Motor neuron (in vitro differentiated cells): ENCODE results near the gene PTPRD. TPM values are rescaled to one million over a fixed set of nuclear protein-coding genes. Genes with fewer than 3 reads are reported as not detected.

Experiments used
- ATAC-seq, 8 experiments: fragments of 200-7000 bp; cut with Tn5 transposase; replicated peaks in 6 of 8; 2 replicates each; pipeline ENCODE4 v1.8.0; 2021; ENCODE audit warnings: mild to moderate bottlenecking in 8 of 8, moderate library complexity in 8 of 8
- H3K27ac ChIP-seq, 2 donors: fragments of 250-450 bp; sonication (Bioruptor Pico); 2 replicates each; pipeline ENCODE4 v1.9.0; 2021; ENCODE audit warnings: antibody characterized with exemption in 2 of 2, mild to moderate bottlenecking in 2 of 2, moderate library complexity in 1 of 2
- H3K4me1 ChIP-seq, 2 donors: fragments of 250-450 bp; sonication (Bioruptor Pico); replicated peaks in 1 of 2; 2 replicates each; pipeline ENCODE4 v1.6.1; 2021; ENCODE audit warnings: antibody characterized with exemption in 2 of 2, mild to moderate bottlenecking in 2 of 2, moderate library complexity in 1 of 2
- H3K4me3 ChIP-seq, 5 donors: fragments of 250-450 bp; sonication (Bioruptor Pico); 2 replicates each; pipeline ENCODE4 v1.9.0; 2021; ENCODE audit warnings: antibody characterized with exemption in 5 of 5, mild to moderate bottlenecking in 5 of 5, moderate library complexity in 4 of 5
- WGBS, 10 experiments: fragments of 450-650 bp; shearing (Covaris generic); methylation state at CpG; one replicate each; pipeline ENCODE4 v1.0.0; 2022; 5-methylcytosine and 5-hydroxymethylcytosine counted together
- in situ Hi-C, 9 experiments: fragments of 400-800 bp; cut with MboI; loops; one replicate each; pipeline ENCODE4 v1.15.0; 2021; ENCODE audit warnings: low sequenced_read_pairs in 9 of 9, low pct_unique_long_range_greater_than_20kb in 2 of 9; ENCODE audit not compliant: unreplicated experiment in 9 of 9
- total RNA-seq, 8 experiments: library from RNA; unstranded; fragments of 300-600 nt; gene quantifications; 2 replicates each; pipeline versions ENCODE4 v1.2.3 to v1.2.4, GENCODE V29; 2022

Gene PTPRD
- total RNA-seq, 8 experiments from 2014 or later: 0.15 to 175 (median 72.8) TPM

DNA sequence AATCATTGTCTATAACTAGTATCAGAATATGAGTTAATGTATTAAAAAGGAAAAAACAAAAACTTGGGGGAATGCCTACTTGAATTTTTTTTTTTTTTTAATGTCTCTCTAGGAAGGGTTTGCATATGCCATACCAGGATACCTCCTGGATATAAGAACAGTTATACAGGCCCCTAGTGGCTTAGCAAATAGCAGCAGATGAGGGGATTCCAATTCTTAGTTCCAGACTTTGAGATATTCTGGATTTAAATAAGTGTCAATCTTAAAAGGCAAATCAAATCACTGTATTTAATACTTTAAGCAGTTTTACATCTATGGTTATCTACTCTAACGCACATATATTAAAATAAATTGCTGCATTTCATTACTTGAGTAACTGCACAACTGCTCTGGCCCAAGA lies 1757.8 kb downstream of the PTPRD start:
- 0 to 27% (median 0%) methylated on average over 1 of the region's 1 CpG; no CpG with 5 or more reads in 1 of the 10 experiments for WGBS, 10 experiments
- peak overlapping the region; percentile 79 to 99 (median 87) for H3K4me3 ChIP-seq
- H3K4me1 ChIP-seq: peaks cover 47 to 51% of the 10 kb centered on the region in 2 donors
- peak in 3 of 8 experiments; percentile 10 to 30 (median 19) for ATAC-seq
- no peak overlapping the region for H3K27ac ChIP-seq
- in situ Hi-C loops: no loop called here

DNA sequence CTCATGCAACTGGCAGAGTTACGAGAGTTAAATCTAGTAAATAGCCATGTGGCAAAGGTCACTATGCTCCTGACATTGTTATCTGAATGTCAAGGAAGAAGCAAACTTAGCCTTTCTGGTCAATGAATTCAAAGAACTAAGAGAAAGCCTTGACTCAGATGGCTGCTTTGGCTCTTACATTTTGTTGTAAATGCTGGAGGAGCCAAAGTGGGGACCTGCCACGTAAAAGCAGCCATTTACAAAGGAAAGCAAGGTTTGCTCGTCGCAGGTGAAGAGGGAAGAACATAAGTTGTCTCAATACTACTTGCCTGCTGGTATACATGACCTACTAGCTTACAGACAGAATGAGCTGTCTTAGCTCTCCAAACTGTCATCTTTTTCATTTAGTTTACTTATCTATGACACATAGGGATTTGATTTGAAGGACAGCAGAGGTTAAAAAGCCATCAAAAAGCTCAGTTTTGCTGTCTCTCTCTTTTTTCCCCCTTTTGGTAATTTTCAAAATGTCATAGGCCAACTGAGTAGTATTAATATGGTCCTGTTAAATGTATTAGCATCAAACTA lies 1760.4 kb downstream of the PTPRD start:
- in situ Hi-C loops: no loop called here
- peaks cover 35 to 47% of the 10 kb centered on the region in 2 donors for H3K4me1 ChIP-seq
- no peak for ATAC-seq
- H3K27ac ChIP-seq: no peak overlapping the region
- 0 to 54% (median 20%) methylated on average over 3 to 4 of the region's 4 CpGs for WGBS, 10 experiments
- peak overlapping the region in 4 of 5 donors; percentile 0 to 87 (median 2) for H3K4me3 ChIP-seq

DNA sequence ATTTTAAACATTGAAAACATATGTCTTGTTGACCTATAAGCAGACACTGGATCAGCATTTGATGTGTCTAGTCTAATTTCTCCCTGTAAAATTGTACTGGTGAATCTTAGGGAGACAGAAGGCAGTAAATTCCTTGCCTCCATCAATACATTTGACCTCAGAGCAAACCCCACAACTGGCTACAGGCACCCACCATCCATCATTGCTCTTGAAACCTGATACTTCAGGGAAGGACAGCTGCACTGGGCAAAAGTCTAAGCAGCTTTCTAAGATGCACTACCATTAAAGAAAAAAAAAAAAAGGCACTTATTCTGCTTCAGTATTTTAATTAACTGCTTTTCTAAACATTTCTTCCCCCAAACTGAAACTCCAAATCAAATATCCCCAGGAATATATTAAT lies 1761.9 kb downstream of the PTPRD start:
- in situ Hi-C loops: no loop called here
- Histone ChIP-seq H3K4me1 (peaks cover 35 to 53% of the 10 kb centered on the region in 2 donors), H3K4me3 (no peak overlapping the region), H3K27ac (no peak overlapping the region)
- ATAC-seq: peak in 5 of 8 experiments; percentile 24 to 80 (median 67)

DNA sequence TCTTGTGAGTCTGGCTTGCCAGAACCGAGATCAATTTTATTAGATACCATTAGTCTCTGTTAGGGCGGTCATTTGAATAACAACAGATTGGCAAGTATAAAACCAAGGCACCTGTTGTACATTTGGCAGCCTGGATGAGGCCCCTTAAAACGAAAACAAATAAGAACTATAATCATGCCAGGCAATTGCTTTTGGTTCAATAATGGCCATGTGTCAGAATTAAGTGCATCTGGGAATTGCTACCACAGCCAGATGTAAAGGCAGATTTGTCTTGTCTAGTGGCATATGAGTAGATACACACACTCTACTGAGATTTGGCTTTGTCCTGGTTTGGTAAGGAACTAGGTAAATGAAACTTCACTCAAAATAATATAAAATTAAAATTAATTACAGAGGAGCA lies 1767.0 kb downstream of the PTPRD start:
- in situ Hi-C loops: no loop called here
- Histone ChIP-seq H3K27ac (no peak overlapping the region), H3K4me1 (peaks cover 13 to 39% of the 10 kb centered on the region in 2 donors), H3K4me3 (no peak overlapping the region)
- 8 to 67% (median 46%) methylated on average over 2 to 3 of the region's 3 CpGs; no CpG with 5 or more reads in 2 of the 10 experiments for WGBS, 10 experiments
- ATAC-seq: no peak

DNA sequence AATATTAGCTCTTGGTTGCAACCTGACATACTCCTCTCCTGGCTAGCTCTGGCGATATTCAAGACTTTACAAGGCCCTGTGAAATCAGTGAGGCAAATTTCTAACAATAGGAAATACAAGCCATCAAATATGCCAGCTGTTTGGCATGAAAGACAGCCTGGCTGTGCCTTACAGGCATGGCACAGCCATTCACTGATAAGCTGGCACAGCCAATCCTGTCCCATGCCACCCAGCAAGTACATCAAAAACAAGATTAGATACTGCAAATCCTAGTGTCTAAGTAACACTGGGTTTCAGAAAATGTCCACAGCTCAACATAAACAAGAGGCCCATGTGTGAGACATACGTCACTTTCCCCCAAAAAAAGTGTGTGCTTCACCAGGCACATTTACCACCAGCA lies 1767.4 kb downstream of the PTPRD start:
- WGBS, 10 experiments: 0 to 53% (median 40%) methylated on average over 1 to 2 of the region's 2 CpGs; no CpG with 5 or more reads in 1 of the 10 experiments
- no peak overlapping the region for H3K4me3 ChIP-seq
- no peak for ATAC-seq
- H3K27ac ChIP-seq: no peak overlapping the region
- in situ Hi-C loops: no loop called here
- H3K4me1 ChIP-seq: peaks cover 10 to 37% of the 10 kb centered on the region in 2 donors

DNA sequence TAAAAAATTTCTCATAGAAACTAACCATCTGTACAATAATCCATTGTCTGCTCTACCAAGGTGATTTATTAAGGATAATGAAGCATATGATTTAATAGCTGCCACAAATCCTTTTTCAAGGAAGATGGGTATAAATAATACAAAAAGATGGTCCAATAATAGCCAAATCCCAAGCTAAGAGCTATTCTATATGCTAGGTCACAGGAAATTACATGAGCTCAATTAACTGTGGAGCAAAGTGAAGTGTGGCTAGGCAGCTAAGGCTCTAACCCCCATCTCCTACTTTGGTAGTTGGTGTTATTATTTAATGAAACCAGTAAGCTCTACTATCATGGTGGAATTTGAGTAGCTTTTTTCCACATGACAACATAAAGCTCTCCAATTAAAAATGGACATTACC lies 1768.3 kb downstream of the PTPRD start:
- in situ Hi-C loops: no loop called here
- H3K27ac ChIP-seq: no peak overlapping the region
- no peak overlapping the region for H3K4me3 ChIP-seq
- peaks cover 10 to 32% of the 10 kb centered on the region in 2 donors for H3K4me1 ChIP-seq
- ATAC-seq: peak in 5 of 8 experiments; percentile 15 to 75 (median 72)

DNA sequence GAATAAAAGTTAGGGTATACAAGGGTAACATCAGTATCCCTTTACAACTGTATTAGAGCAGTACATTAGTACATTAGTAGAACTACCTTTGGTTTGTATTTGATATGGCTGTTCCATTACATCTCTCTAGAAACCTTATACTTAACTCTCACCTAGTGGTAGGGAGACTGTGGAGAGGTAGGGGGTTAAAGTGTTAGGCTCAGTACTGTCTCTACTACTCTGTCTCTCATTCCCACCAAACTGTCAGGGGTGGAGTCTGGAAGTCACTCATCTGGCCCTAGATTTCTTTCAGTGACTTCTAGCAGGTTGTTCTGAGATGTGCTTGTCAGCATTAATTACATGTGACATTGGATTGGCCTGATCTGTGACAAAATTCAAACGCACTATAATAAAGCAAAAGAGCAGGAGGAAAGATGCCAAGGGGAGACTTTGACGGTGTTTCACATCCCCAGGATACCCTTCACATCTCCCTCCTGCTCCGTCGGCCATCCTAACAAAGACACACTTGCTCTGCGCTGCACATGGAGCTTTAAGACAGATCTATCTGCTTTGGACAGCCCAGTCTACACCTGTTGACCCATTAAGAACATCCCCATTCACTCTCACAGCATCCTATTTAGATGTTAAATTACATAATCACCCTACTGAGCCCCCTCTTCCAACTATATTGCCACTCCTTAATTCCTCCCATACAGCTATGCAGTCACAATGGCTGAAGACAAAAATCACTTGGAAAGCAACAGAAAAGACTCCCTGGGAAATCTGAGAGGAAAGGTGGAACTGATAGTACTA lies 1770.2 kb downstream of the PTPRD start:
- ATAC-seq: no peak
- no peak overlapping the region for H3K27ac ChIP-seq
- in situ Hi-C loops: no loop called here
- peaks cover 10 to 31% of the 10 kb centered on the region in 2 donors for H3K4me1 ChIP-seq
- H3K4me3 ChIP-seq: no peak overlapping the region
- WGBS, 10 experiments: 40 to 100% (median 97%) methylated on average over 1 to 4 of the region's 5 CpGs; no CpG with 5 or more reads in 5 of the 10 experiments

DNA sequence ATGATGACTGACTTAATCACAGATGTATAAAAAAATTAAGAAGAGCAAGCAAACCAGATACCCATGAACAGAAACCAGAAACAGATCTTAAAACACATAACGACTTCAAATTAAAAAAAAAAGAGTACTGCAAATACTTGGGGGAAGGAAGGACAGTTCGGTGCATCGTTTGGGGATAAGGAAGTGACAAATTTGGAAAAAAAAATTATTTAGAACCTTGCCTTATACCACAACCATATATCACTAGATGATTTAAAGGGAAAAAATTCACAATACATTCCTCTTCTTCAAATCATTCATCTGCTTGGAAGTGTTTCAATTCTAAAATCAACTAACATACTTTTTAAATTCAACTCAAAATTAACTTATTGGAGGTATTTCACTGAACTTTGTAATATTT lies 1774.7 kb downstream of the PTPRD start:
- H3K27ac ChIP-seq: no peak overlapping the region
- in situ Hi-C loops: no loop called here
- ATAC-seq: no peak
- WGBS, 10 experiments: 4 to 100% (median 87%) methylated on average over 1 to 3 of the region's 3 CpGs
- no peak overlapping the region for H3K4me3 ChIP-seq
- H3K4me1 ChIP-seq: peaks cover 6 to 9% of the 10 kb centered on the region in 2 donors

DNA sequence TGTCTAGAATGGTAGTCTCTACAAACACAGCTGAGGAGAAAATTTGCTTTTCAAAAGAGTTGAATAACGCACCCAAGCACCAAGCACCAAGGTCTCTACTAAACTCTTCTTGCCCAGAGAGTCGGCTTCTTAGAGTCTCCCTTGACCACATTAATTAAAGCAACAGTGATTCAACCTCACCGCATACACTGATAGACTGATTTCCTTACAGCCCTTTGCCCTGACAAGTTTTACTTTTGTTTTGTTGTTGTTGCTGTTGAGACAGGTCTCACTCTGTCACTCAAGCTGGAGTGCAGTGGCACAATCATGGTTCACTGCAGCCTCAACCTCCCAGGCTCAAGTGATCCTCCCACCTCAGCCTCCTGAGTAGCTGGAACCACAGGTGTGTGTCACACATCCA lies 1777.5 kb downstream of the PTPRD start:
- Histone ChIP-seq H3K27ac (no peak overlapping the region), H3K4me3 (no peak overlapping the region), H3K4me1 (peaks cover 12 to 23% of the 10 kb centered on the region in 2 donors)
- no peak for ATAC-seq
- 21 to 100% (median 83%) methylated on average over 1 to 3 of the region's 3 CpGs; no CpG with 5 or more reads in 3 of the 10 experiments for WGBS, 10 experiments
- in situ Hi-C loops: no loop called here

DNA sequence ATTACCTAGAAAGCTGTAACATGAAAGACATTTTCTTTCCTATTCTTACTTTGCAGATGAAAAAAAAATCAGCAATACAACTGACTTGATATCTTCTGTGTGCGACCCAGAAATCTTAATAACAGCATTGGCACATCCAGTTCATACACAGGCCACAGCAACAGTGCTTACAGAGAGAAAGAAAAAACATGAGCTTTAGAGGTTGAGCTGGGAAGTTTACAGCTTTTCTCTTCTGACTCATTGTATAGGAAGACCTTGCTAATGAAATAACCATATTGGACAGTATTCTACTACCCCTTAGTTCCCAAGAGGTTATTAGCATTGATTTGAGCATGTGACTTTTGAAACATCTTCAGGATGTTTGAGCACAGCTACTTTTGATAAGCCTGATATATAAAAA lies 1779.8 kb downstream of the PTPRD start:
- in situ Hi-C loops: no loop called here
- Histone ChIP-seq H3K27ac (no peak overlapping the region), H3K4me1 (peaks cover 12 to 23% of the 10 kb centered on the region in 2 donors), H3K4me3 (no peak overlapping the region)
- 0 to 100% (median 82%) methylated on average over 1 of the region's 1 CpG; no CpG with 5 or more reads in 1 of the 10 experiments for WGBS, 10 experiments
- ATAC-seq: peak in 5 of 8 experiments; percentile 84 to 95 (median 93)

DNA sequence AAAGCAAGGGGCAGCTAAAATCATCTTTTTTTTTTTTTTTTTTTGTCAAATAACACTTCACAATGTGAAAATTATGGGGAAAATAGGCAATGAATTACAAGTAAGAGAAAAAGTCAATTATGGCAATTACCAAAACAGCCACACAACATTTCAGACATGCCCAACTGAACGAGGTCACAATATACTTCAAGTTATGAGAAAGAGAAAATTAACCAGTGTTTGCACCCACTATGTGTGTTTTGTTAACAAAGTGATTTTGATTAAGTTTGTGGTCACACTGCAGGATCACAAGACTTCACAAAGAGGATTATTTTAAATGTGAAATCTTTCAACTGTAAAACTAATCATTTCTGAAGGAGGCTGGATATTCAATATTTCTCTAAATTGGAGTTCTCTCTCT lies 1780.4 kb downstream of the PTPRD start:
- WGBS, 10 experiments: 0 to 100% (median 58%) methylated on average over 1 of the region's 1 CpG; no CpG with 5 or more reads in 1 of the 10 experiments
- Histone ChIP-seq H3K4me1 (peaks cover 12 to 23% of the 10 kb centered on the region in 2 donors), H3K27ac (no peak overlapping the region), H3K4me3 (no peak overlapping the region)
- ATAC-seq: no peak
- in situ Hi-C loops: no loop called here

DNA sequence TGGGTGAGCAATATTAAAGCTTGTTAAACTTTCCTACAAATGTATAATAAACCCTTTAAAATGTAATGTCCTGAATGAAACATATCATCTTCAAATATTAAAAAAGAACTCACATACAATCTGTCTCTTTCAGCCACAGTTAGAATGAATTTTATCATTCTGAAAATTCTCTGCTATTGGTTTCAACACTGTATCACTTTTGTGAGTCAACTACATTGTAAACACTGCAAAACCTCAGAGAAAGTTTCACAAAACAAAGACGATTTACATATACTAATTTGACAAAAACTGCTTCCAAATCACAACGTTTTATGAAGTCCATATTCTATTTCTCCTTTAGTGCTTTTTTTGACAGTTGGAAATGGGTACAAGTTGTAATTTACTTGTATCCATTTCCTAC lies 1781.2 kb downstream of the PTPRD start:
- in situ Hi-C loops: no loop called here
- no peak overlapping the region for H3K4me3 ChIP-seq
- no peak overlapping the region for H3K27ac ChIP-seq
- peaks cover 12 to 23% of the 10 kb centered on the region in 2 donors for H3K4me1 ChIP-seq
- 0 to 82% (median 64%) methylated on average over 1 to 2 of the region's 2 CpGs; no CpG with 5 or more reads in 1 of the 10 experiments for WGBS, 10 experiments
- no peak for ATAC-seq

DNA sequence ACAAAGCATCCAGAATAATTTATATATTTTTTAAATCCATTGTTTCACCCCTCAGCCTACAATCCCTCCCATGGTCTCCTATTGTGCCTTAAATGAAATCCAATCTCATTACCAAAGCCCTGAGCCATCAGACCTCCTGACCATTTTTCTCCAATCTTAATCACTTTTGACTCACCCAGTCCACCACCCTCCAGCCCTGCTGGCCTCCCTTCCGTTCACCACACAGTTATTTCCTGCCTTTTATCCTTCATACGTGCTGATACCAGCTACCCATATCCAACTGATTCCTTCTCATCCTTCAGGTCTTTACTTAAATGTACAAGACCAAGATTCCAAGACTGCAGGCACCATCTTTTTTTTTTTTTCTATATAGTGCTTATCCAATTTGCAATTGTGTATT lies 1786.5 kb downstream of the PTPRD start:
- Histone ChIP-seq H3K4me1 (peaks cover 3 to 5% of the 10 kb centered on the region in 2 donors), H3K27ac (no peak overlapping the region), H3K4me3 (no peak overlapping the region)
- in situ Hi-C loops: no loop called here
- WGBS, 10 experiments: 6 to 100% (median 85%) methylated on average over 1 to 2 of the region's 2 CpGs; no CpG with 5 or more reads in 1 of the 10 experiments
- ATAC-seq: no peak
